SU-DHL-6 (cell line): ENCODE measurements around the gene PSTPIP1.

ENCODE experiments used
- H2AFZ ChIP-seq: fragments of 200-600 bp; sonication (generic); 2 replicates; pipeline ENCODE4 v1.6.1; 2014; ENCODE audit warnings: low read depth, mild to moderate bottlenecking, moderate library complexity, mixed read lengths, antibody characterized with exemption, low read length; ENCODE audit not compliant: severe bottlenecking
- H3F3A ChIP-seq: fragments of 200-600 bp; shearing (Covaris generic); 2 replicates; pipeline ENCODE4 v1.6.0; 2016; ENCODE audit warnings: antibody characterized with exemption, mild to moderate bottlenecking; ENCODE audit not compliant: insufficient read depth
- H3K27ac ChIP-seq: fragments of 200-600 bp; sonication (generic); 2 replicates; pipeline ENCODE4 v1.5.1; 2016; ENCODE audit warnings: low read depth, mild to moderate bottlenecking, low read length, moderate library complexity, mixed read lengths
- H3K27me3 ChIP-seq: fragments of 200-600 bp; sonication (generic), shearing (Covaris generic); 2 replicates; pipeline ENCODE4 v1.6.0; 2014; ENCODE audit warnings: mild to moderate bottlenecking, low read length
- H3K36me3 ChIP-seq: fragments of 200-600 bp; sonication (generic); 2 replicates; pipeline ENCODE4 v1.6.1; 2014; ENCODE audit warnings: mild to moderate bottlenecking, low read length, mixed read lengths
- H3K4me2 ChIP-seq: fragments of 300-600, 200-600 bp; shearing (Covaris generic), sonication (generic); 2 replicates; pipeline ENCODE4 v1.6.0; 2014; ENCODE audit warnings: low read length, low read depth, mild to moderate bottlenecking; ENCODE audit not compliant: poor library complexity, severe bottlenecking
- H3K4me3 ChIP-seq: fragments of 200-600 bp; sonication (generic); 2 replicates; pipeline ENCODE4 v1.5.1; 2014; ENCODE audit warnings: antibody characterized with exemption, low read length, mild to moderate bottlenecking, mixed read lengths; ENCODE audit not compliant: insufficient read depth, poor library complexity, severe bottlenecking
- H3K79me2 ChIP-seq: fragments of 200-600 bp; sonication (generic); 2 replicates; pipeline ENCODE4 v1.6.1; 2014; ENCODE audit warnings: mild to moderate bottlenecking, low read length, moderate library complexity; ENCODE audit not compliant: insufficient read depth
- H3K9ac ChIP-seq: fragments of 200-600 bp; sonication (generic); 2 replicates; pipeline ENCODE4 v1.7.0; 2014; ENCODE audit warnings: mild to moderate bottlenecking, low read length
- H3K9me2 ChIP-seq: fragments of 200-600 bp; sonication (generic); replicated peaks from 2 replicates; pipeline ENCODE4 v1.6.1; 2014; ENCODE audit warnings: low read length; ENCODE audit not compliant: insufficient read depth
- H3K9me3 ChIP-seq: fragments of 200-600 bp; sonication (generic); 2 replicates; pipeline ENCODE4 v1.6.1; 2014; ENCODE audit warnings: low read length, mixed read lengths; ENCODE audit not compliant: insufficient read depth
- H4K20me1 ChIP-seq: fragments of 200-600 bp; sonication (generic); 2 replicates; pipeline ENCODE4 v1.6.1; 2014; ENCODE audit warnings: low read depth, mild to moderate bottlenecking, antibody characterized with exemption, low read length, moderate library complexity, mixed read lengths
- EZH2phosphoT487 ChIP-seq: fragments of 200-600 bp; sonication (generic), shearing (Covaris generic); conservative IDR thresholded peaks from 2 replicates; pipeline ENCODE4 v1.6.1; 2018; ENCODE audit warnings: mild to moderate bottlenecking, antibody characterized with exemption, low read length, moderate library complexity, mixed read lengths
- TF ChIP-seq, protein P1 (sequence below): fragments of 200-600 bp; sonication (generic); IDR thresholded peaks from one replicate; pipeline ENCODE4 v1.5.1; 2017; ENCODE audit warnings: antibody characterized with exemption, mild to moderate bottlenecking, low read length, moderate library complexity; ENCODE audit not compliant: insufficient read depth, poor library complexity, severe bottlenecking

Gene PSTPIP1

DNA sequence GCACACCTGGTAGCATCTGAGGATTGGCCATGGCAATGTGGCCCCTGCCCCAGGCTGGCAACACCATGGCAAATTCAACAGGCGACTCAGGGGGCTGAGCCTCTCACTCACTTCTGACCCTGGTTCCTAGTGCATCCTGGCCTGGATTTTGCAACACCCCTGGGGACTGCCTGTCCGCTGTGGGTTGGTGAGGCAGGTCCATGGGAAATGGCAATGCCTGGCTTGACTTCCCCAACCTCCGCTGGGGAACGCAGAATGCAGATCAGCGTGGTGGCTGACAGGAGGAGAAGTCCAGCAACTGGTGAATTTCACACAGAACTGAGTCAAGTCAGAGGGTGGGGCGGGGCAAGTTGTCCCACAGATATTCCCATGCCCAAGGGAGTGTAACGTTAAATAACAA, 3.9 kb upstream of the PSTPIP1 start:
- no peaks in the 10 kb centered on the region for H3K36me3 ChIP-seq
- H3K4me2 ChIP-seq, result no peak overlapping the region
- no peaks in the 10 kb centered on the region for H4K20me1 ChIP-seq
- no peak overlapping the region for H2AFZ ChIP-seq
- no peak overlapping the region for H3K4me3 ChIP-seq
- no peaks in the 10 kb centered on the region for H3K9me3 ChIP-seq
- no peaks in the 10 kb centered on the region for H3K79me2 ChIP-seq
- no peaks in the 10 kb centered on the region for H3K9me2 ChIP-seq
- no peaks in the 10 kb centered on the region for H3K27me3 ChIP-seq
- no peaks in the 10 kb centered on the region for H3F3A ChIP-seq
- no peak overlapping the region for H3K9ac ChIP-seq
- TF ChIP-seq, protein P1, sequence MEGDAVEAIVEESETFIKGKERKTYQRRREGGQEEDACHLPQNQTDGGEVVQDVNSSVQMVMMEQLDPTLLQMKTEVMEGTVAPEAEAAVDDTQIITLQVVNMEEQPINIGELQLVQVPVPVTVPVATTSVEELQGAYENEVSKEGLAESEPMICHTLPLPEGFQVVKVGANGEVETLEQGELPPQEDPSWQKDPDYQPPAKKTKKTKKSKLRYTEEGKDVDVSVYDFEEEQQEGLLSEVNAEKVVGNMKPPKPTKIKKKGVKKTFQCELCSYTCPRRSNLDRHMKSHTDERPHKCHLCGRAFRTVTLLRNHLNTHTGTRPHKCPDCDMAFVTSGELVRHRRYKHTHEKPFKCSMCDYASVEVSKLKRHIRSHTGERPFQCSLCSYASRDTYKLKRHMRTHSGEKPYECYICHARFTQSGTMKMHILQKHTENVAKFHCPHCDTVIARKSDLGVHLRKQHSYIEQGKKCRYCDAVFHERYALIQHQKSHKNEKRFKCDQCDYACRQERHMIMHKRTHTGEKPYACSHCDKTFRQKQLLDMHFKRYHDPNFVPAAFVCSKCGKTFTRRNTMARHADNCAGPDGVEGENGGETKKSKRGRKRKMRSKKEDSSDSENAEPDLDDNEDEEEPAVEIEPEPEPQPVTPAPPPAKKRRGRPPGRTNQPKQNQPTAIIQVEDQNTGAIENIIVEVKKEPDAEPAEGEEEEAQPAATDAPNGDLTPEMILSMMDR, result no peak
- no peak for TF ChIP-seq EZH2phosphoT487
- H3K27ac ChIP-seq, result no peak overlapping the region

DNA sequence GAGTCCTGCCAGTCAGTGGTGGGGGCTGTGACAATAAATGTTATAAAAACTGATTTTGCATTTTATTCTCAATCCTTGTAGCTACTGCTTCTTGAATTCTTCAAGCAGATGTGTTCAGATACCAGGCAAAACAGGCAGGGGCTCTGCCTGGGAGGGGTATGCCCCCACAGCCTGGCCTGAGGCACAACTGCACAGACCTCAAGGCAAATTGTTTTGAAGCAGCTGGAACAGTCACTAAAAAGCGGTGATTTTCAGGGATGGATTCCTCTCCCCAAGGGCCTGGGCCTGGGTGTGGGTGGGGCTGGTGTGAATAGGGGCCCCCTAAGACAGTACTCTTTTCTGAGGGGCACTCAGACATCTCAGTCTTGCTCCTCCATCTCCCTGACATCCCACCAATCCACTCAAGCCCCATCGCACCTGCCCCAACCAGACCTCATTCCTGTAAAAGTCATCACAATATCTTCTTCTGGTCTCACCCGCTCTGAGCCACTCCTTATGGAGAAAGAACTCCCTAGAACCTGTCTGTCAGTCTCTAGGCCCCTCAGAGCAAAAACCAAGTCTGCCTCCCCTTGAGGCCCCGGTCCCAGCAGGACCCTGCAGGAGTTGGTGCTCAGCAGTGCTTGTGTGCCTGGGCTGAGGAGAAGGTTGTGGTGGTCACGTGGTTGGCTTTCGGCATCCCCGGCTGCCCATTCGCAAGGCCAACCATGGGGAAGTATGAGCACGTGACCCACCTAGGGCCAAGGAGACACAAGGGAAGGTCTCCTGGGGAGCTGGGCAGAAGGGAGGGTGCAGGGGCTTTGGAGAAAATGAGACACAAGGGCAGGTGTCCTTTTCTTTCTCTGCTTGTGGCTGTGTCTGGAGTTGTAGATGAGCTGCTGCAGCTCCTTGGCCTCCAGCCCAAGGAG, 2.9 kb upstream of the PSTPIP1 start:
- H2AFZ ChIP-seq, result no peak overlapping the region
- H3K36me3 ChIP-seq, result no peaks in the 10 kb centered on the region
- no peak overlapping the region for H3K9ac ChIP-seq
- no peaks in the 10 kb centered on the region for H3K27me3 ChIP-seq
- no peak for TF ChIP-seq EZH2phosphoT487
- TF ChIP-seq, protein P1, result no peak
- no peaks in the 10 kb centered on the region for H3K9me3 ChIP-seq
- no peaks in the 10 kb centered on the region for H4K20me1 ChIP-seq
- H3F3A ChIP-seq, result no peaks in the 10 kb centered on the region
- no peaks in the 10 kb centered on the region for H3K9me2 ChIP-seq
- H3K4me3 ChIP-seq, result no peak overlapping the region
- H3K79me2 ChIP-seq, result no peaks in the 10 kb centered on the region
- no peak overlapping the region for H3K4me2 ChIP-seq
- no peak overlapping the region for H3K27ac ChIP-seq

DNA sequence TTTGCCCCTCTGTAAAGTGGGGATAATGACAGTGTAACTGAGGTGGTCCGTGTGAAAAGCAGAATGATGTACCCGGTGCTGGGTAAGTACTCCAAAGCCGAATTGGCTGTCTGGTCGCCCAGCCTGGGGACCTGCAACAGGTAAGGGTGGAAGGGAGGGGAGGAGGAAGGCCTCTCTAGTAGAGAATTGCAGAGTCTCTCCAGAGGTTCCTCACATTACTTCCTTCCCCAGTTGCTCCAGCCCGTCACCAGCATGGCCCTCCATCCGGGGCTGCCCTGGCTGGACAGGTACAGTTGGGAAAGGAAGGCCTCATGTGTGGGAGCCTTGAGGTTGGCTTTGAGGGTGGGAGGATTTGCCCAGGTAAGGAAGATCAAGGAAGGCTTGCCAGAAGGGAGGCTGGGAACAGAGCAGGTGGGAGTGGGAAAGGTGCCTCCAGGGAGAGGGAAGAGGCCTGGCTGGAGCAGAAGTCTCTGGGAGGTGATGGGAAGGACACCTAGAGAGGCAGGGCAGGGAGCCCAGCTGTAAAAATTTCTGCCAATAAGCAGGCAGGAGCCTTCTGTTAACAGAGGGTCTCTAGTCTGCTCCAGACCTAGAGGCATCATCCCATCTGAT, 1.7 kb upstream of the PSTPIP1 start:
- Histone ChIP-seq H3K27me3 (no peaks in the 10 kb centered on the region), H3K9ac (no peak overlapping the region), H3K79me2 (no peaks in the 10 kb centered on the region), H3K27ac (no peak overlapping the region), H3K4me3 (no peak overlapping the region), H3K36me3 (no peaks in the 10 kb centered on the region), H3K9me2 (no peaks in the 10 kb centered on the region), H2AFZ (no peak overlapping the region), H3K4me2 (no peak overlapping the region), H4K20me1 (no peaks in the 10 kb centered on the region), H3K9me3 (no peaks in the 10 kb centered on the region), H3F3A (no peaks in the 10 kb centered on the region)
- TF ChIP-seq, protein P1, result no peak
- no peak for TF ChIP-seq EZH2phosphoT487
